HG03520 (cell line): Measurements from ENCODE around the gene DYRK4.
"Not testable (repeated sequence)": the region's sequence is repeated elsewhere in the genome, so short reads cannot be mapped to it uniquely, and the experiment has no call there.

Source experiments
- ATAC-seq: cut with Tn5 transposase; IDR thresholded peaks from one replicate; pipeline ENCODE4 v1.9.1; 2021; ENCODE audit warnings: mild to moderate bottlenecking, moderate library complexity; ENCODE audit not compliant: unreplicated experiment

Gene DYRK4

GRCh38 chr12:4562034-4562657 lies at the start of gene DYRK4:
Gene DYRK4 (plus strand): TSS chr12:4562208. CDS start chr12:4562246, 38 bp downstream.
- ATAC-seq = no peak

GRCh38 chr12:4518106-4518728 lies 43.8 kb upstream of the DYRK4 start:
- no peak for ATAC-seq

- not testable (repeated sequence) for ATAC-seq
Measured at GRCh38 chr12:4523443-4523842, 38.6 kb upstream of the DYRK4 start.

GRCh38 chr12:4526923-4527546 lies 35.0 kb upstream of the DYRK4 start:
- no peak for ATAC-seq

GRCh38 chr12:4530160-4530559 lies 31.8 kb upstream of the DYRK4 start:
- ATAC-seq = no peak

- ATAC-seq = no peak
Measured at GRCh38 chr12:4530982-4531586, 30.9 kb upstream of the DYRK4 start.

GRCh38 chr12:4535092-4535491 lies 26.9 kb upstream of the DYRK4 start:
- no peak for ATAC-seq

GRCh38 chr12:4535871-4536270 lies 26.1 kb upstream of the DYRK4 start:
- ATAC-seq = no peak

GRCh38 chr12:4538207-4539160 lies 23.5 kb upstream of the DYRK4 start, which contains the start of gene RAD51AP1:
Gene RAD51AP1 (plus strand): TSS chr12:4538890. CDS start chr12:4538940, 50 bp downstream.
- peak; percentile 91 for ATAC-seq

GRCh38 chr12:4539167-4539870 lies 22.7 kb upstream of the DYRK4 start:
- no peak for ATAC-seq

GRCh38 chr12:4540170-4540569 lies 21.8 kb upstream of the DYRK4 start:
- ATAC-seq = no peak

GRCh38 chr12:4540638-4541037 lies 21.4 kb upstream of the DYRK4 start:
- no peak for ATAC-seq

- no peak for ATAC-seq
Measured at GRCh38 chr12:4545195-4545594, 16.8 kb upstream of the DYRK4 start.

- no peak for ATAC-seq
Measured at GRCh38 chr12:4552191-4552590, 9.8 kb upstream of the DYRK4 start.

GRCh38 chr12:4553943-4554342 lies 8.1 kb upstream of the DYRK4 start:
- ATAC-seq = no peak

- no peak for ATAC-seq
Measured at GRCh38 chr12:4555804-4556203, 6.2 kb upstream of the DYRK4 start.

- no peak for ATAC-seq
Measured at GRCh38 chr12:4556735-4557530, 5.1 kb upstream of the DYRK4 start.

- no peak for ATAC-seq
Measured at GRCh38 chr12:4557586-4557985, 4.4 kb upstream of the DYRK4 start.

- no peak for ATAC-seq
Measured at GRCh38 chr12:4558171-4558570, 3.8 kb upstream of the DYRK4 start.
